ENCODE data around the gene TDRD9.

The TDRD9 gene

GRCh38 chr14:104075530-104076151, 147.4 kb downstream of the TDRD9 start:
- peak; percentile 22 for DNase-seq (ENCODE audit: low read depth)

DNA sequence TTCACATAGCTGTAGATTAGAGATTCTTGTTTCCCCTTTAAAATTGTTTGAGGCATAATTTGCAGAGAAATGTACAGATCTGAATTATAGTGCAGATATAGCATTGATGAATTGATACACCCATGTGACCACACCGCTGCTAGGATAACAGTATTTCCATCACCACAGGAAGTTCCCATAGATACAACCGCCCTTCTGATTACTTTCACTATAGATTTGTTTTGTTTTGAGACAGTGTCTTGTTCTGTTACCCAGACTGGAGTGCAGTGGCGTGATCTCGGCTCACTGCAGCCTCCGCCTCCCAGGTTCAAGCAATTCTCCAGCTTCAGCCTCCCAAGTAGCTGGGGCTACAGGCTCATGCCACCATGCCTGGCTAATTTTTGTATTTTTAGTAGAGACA, 148.5 kb downstream of the TDRD9 start:
- no peak for DNase-seq (ENCODE audit: low read depth)

DNA sequence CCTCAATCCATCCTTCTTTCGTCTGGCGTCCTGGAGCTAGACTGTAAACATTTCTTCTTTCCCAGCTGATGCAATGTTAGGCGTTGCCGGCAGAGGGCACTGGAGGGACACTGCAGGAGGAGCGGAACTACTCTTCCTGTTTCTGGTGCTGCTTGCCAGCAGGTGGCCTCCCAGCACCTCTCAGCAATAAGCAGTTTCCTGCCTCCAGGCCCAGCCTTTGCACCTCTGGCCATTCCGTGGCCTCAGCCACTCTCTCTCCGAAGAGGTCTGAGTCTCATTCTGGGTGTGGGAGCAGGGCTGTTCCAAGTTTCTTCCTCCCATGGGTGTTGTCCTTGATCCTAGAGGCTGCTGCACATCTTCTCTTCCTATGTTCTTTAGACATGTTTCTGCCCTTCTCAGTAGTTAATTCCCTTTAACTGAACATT, 149.8 kb downstream of the TDRD9 start:
- DNase-seq (ENCODE audit: low read depth): peak; percentile 84

DNA sequence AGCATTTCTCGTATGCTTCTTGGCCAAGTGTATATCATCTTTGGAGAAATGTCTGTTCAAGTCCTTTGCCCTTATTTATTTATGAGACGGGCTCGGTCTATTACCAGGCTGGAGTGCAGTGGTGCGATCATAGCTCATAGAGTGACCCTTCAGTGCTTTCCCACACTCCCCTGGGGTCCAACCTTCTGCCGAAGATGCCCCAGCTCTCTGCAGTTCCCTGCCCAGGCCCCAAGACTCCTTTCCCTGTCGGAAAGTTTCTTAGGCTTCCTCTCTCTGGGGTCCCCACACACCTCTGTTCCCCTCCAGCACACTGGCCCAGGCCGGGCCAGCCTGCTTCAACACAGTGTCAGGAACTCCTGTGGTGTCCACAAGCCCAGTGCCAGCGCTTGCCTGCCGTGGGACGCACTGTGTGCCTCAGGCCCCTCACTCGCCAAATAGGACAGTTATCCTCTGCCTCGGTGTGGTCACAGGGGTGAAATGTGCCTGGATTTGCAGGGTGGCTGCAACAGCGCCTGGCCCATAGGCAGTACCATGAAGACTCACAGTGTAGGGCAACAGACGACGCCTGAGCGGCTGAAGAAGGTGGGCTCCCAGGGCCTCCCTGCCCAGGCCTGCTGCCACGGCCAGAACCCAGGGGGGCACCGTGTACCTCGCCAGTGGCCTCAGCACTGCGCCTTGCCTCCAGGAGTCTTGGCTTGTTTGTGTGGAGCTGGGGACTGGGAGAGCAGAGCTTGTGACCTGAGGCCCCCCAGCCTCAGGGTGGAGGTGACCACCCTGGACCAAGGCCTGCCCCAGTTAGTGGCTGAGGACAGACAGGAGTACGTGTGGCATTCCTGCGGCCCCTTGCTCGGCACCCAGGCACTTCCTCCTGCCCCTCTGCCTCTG, 152.4 kb downstream of the TDRD9 start:
- no peak for DNase-seq (ENCODE audit: low read depth)

DNA sequence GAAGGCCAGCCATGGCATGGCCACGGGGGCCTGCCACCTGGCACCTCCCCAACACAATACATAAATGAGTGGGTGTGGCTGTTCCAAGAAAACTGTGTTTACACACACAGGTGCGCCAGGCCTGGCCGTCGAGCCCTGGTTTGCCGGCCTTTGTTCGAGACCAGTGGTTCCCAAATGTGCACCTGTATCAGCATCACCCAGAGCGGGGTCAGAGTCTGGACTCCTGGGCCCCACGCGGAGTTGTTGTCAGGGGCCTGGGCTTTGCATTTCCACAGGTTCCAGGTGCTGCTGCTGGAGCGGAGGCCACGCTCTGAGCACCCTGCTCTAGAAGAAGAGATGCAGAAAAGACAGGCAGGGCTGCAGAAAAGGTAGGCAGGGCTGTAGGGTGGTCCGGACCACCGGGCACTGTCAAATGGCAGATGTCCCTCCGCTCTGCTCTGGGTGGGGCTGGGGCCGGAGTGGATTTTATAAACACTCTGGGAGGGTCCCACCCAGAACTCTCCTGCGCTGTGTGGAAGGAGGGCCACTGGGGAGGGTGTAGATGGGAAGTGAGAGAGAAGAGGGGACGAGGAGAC, 153.1 kb downstream of the TDRD9 start:
- DNase-seq (ENCODE audit: low read depth): no peak

GRCh38 chr14:104081951-104082464, 153.8 kb downstream of the TDRD9 start:
- no peak for DNase-seq (ENCODE audit: low read depth)

- DNase-seq (ENCODE audit: low read depth): no peak
Observed at GRCh38 chr14:104082807-104083206, 154.6 kb downstream of the TDRD9 start.

- DNase-seq (ENCODE audit: low read depth): peak; percentile 31
Observed at GRCh38 chr14:104084251-104085002, 156.2 kb downstream of the TDRD9 start.

DNA sequence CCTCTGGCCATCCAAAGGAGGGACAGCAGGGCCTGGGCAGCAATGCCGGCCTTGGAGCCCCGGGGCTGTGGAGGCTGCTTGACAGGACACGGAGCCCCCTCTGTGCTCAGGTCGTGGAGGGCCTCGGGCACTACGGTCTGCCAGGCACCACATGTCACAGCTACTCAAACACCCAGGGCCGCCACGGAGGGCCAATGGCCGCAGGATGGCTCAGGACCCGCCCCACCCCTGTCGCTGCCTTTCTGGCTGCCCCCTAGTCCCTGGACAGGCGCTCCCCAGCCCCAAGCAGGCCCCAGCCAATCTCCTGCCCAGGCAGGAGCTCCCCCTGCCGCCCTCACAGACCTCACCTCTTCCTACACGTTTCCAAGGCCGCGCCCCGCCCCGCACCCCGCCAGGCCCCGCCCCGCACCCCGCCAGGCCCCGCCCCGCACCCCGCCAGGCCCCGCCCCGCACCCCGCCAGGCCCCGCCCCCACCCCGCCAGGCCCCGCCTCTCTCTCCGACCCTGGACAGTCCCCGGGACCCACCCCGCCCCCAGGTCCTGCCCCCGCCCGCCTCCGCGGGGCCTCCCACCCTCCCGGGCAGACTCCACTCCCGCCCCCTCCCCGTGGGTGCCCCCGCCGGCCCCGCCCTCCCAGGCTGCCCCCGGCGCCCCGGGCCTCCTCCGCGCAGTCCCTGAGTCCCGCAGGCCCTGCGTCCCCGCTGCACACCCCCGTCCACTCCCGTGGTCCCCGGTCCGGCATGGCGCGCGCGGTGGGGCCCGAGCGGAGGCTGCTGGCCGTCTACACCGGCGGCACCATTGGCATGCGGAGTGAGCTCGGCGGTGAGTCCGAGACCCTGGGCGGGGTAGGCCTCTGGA, 157.0 kb downstream of the TDRD9 start, which contains the start of gene ASPG:
ASPG (plus strand) TSS at position 669 of the 857 bp plus-strand sequence; CDS start at position 740, 71 bp downstream.
- DNase-seq (ENCODE audit: low read depth): no peak

GRCh38 chr14:104085889-104086201, 157.6 kb downstream of the TDRD9 start:
- DNase-seq (ENCODE audit: low read depth): no peak

- no peak for DNase-seq (ENCODE audit: low read depth)
Observed at GRCh38 chr14:104086210-104086660, 158.0 kb downstream of the TDRD9 start.

GRCh38 chr14:104086661-104087461, 158.6 kb downstream of the TDRD9 start:
- DNase-seq (ENCODE audit: low read depth): no peak

- DNase-seq (ENCODE audit: low read depth): no peak
Observed at GRCh38 chr14:104087505-104087904, 159.2 kb downstream of the TDRD9 start.

DNA sequence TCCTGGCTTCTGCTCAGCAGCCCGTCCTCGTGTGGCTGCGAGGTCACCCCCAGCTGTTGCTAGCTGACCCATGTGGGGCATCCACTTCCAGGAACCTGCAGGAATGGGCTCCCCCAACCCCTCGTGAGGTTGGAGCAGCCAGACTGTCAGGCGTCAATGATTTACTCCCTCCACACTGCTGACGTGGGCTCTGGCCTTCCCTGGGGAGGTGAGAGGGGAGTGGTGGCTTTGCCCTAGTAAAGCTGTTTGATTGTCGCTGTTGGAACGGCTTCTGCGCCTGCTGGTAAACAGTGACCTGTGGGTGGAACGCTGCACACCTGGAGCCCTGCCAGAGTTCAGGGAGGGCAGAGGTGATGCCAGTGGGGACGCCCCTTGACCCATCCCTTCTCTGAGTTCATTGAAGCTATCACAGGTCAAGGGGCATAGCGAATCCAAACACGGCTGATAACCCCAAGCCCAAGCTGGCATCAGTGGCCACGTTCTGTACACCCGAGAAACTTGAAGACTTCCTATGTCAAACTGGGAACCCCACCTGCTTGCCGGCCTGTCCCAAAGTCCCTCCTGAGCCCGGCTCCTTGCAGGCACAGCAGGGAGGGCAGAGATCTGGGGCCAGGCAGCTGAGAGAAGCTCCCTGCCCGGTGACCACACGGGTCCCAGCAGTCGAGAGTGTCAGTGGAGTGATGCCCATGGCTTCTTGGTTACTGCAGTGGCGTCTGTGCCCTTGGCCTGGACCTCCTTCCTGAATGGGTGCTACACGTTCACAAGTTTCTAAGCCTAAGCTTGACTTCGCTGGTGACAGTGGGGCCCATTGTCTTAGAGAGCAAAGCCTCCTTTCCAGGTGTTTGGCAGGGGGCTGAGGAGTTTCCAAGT, 160.0 kb downstream of the TDRD9 start:
- DNase-seq (ENCODE audit: low read depth): no peak

DNA sequence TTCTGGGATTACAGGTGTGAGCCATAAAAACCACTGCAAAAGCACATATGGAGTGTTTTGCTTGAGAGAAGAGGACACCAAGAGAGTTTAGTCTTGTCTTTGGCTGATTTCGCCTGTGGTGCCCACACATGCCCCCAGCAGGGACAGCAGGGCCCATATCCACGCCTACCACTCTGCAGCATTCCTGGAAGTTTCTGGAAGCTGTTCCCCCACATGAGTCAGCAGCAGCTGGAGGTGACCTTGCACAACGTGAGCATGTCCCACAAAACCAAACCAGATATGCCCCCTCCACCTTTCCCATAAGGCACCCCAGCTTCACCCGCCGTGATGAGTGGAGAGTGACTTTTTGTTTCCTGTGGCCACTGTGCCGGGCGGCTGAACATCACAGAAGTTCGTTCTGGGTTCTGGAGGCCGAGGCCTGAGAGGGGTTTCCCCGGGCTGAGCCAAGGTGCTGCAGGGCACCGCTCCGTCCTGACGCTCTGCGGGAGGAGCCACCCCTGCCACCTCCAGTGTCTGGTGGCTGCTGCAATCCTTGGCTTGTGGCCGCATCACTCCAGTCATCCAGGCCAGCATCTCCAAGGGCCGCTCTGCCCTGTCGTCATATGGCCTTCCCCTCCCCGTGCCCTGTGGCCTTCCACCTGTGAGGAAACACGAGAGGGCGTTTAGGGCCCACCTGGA, 162.0 kb downstream of the TDRD9 start:
- no peak for DNase-seq (ENCODE audit: low read depth)

- DNase-seq (ENCODE audit: low read depth): no peak
Observed at GRCh38 chr14:104091061-104091926, 163.0 kb downstream of the TDRD9 start.

- DNase-seq (ENCODE audit: low read depth): no peak
Observed at GRCh38 chr14:104091927-104092771, 163.9 kb downstream of the TDRD9 start.
